Measurements from ENCODE around the gene NFATC2. TPM values are rescaled to one million over a fixed set of nuclear protein-coding genes. Genes with fewer than 3 reads are reported as not detected.

Gene NFATC2
- total RNA-seq, 1 donor from 2014 or later: 2.0 TPM

DNA sequence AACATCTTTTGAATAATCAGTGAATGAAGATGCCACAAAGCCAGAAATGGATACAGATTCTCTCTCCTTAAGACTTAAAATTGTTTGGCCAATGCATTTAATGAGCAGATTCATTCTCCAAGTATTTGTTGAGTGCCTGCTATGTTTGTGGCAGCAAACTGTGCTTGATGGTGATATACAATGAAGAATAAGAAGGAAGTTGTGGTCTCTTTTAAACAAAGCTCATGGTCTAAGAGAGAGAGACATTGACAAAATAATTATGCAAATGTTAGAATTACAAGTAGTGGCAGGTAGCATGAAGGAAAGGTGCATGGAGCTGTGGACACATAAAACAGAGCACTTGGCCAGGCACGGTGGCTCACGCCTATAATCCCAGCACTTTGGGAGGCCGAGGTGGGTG is 28.3 kb downstream of the NFATC2 start:
- no peak overlapping the region for H3K4me3 Mint-ChIP-seq (ENCODE audit: unreplicated experiment)
- no peaks in the 10 kb centered on the region for H3K27me3 Mint-ChIP-seq (ENCODE audit: low read depth)
- DNase-seq (ENCODE audit: low spot score): no peak
- TF ChIP-seq, protein P1, sequence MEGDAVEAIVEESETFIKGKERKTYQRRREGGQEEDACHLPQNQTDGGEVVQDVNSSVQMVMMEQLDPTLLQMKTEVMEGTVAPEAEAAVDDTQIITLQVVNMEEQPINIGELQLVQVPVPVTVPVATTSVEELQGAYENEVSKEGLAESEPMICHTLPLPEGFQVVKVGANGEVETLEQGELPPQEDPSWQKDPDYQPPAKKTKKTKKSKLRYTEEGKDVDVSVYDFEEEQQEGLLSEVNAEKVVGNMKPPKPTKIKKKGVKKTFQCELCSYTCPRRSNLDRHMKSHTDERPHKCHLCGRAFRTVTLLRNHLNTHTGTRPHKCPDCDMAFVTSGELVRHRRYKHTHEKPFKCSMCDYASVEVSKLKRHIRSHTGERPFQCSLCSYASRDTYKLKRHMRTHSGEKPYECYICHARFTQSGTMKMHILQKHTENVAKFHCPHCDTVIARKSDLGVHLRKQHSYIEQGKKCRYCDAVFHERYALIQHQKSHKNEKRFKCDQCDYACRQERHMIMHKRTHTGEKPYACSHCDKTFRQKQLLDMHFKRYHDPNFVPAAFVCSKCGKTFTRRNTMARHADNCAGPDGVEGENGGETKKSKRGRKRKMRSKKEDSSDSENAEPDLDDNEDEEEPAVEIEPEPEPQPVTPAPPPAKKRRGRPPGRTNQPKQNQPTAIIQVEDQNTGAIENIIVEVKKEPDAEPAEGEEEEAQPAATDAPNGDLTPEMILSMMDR (IDR thresholded peaks at IDR 0.05): no peak
- no peak overlapping the region for H3K27ac Mint-ChIP-seq (ENCODE audit: unreplicated experiment)
- no peaks in the 10 kb centered on the region for H3K9me3 Mint-ChIP-seq (ENCODE audit: low read depth)
- peaks cover 2% of the 10 kb centered on the region for H3K36me3 Mint-ChIP-seq (ENCODE audit: low read depth)
- H3K4me1 Mint-ChIP-seq (ENCODE audit: low read depth): peaks cover 34% of the 10 kb centered on the region

DNA sequence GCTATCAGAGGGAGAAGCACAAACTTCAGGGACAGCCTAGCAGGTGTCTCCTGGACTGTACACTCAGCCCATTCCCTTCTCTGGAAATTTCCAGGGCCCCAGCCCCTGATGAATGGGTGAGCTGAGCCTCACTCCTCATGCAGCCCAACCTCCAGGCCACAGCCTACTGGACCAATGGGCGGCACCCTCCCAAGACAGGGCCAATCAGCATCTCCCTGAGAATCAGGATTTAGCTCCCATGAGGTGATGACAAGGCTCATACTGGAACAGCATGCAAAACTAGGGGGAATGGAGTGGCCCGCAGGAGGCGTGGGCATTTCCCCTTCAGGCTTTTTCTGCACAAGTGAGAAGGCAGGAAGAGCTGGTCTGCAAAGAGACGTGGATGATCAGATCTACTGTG is 29.0 kb downstream of the NFATC2 start:
- Mint-ChIP-seq H3K27me3 (ENCODE audit: low read depth) (no peaks in the 10 kb centered on the region), H3K4me3 (ENCODE audit: unreplicated experiment) (no peak overlapping the region), H3K27ac (ENCODE audit: unreplicated experiment) (no peak overlapping the region), H3K9me3 (ENCODE audit: low read depth) (no peaks in the 10 kb centered on the region), H3K4me1 (ENCODE audit: low read depth) (peaks cover 41% of the 10 kb centered on the region), H3K36me3 (ENCODE audit: low read depth) (peaks cover 2% of the 10 kb centered on the region)
- DNase-seq (ENCODE audit: low spot score): no peak
- TF ChIP-seq, protein P1 (IDR thresholded peaks at IDR 0.05): no peak

DNA sequence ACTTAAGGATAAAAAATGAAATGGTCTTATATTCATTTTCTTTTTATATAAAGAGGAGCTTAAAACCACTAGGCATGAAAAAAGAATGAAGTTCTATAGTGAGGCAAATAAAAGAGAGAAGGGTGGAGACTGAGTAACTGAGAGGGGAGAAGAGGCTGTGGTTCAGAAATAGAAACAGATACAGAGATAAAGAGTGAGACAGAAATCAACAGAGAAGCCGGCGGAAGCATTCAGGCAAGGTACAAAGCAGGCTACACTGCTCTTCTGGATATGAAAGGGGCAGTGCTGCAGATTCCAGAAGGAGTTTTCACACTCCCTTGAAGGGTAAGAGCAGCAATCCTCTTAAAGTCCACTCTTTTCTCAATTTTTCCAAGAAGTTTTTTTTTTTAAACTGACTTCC is 29.9 kb downstream of the NFATC2 start:
- DNase-seq (ENCODE audit: low spot score): no peak
- Mint-ChIP-seq H3K4me1 (ENCODE audit: low read depth) (peaks cover 50% of the 10 kb centered on the region), H3K27ac (ENCODE audit: unreplicated experiment) (no peak overlapping the region)

DNA sequence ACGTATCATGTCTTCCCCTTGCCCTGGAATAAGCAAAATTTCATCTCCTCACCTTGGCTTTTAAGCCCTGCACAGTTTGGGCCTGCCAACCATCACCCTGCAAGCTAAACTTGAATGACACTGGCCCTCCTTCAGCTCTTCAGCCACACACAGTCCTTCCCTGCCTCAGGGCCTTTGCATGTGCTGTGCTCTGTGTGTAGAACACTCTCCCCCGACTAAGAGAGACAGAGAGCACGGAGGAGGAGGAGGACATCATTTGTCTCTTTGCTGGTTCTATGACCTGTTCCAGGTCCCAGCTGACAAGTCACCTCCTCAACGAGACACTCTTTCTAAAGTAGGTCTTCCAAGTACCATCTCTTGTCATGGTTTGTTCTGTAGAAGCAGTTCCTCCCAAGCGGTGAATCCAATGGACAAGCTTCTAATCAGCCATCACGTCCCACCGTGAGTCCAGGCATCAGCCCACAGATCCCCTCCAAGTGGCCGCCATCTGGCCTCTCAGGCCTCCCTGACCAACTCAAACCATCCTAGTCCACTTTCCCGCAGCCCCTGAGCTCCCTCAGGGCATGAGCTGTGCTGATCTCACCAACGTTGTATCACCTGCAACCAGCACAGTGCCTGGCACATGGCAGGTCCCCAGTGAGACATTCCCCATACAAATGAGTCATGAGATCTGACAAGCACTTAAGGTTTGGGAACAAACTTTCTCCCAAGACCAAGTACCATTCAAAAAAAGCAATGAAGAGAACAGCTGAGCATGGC is 30.5 kb downstream of the NFATC2 start:
- TF ChIP-seq, protein P1 (IDR thresholded peaks at IDR 0.05): no peak
- H3K4me3 Mint-ChIP-seq (ENCODE audit: unreplicated experiment): no peak overlapping the region
- peaks cover 2% of the 10 kb centered on the region for H3K36me3 Mint-ChIP-seq (ENCODE audit: low read depth)
- peaks cover 56% of the 10 kb centered on the region for H3K4me1 Mint-ChIP-seq (ENCODE audit: low read depth)
- no peaks in the 10 kb centered on the region for H3K27me3 Mint-ChIP-seq (ENCODE audit: low read depth)
- H3K27ac Mint-ChIP-seq (ENCODE audit: unreplicated experiment): peak overlapping the region; percentile 32
- H3K9me3 Mint-ChIP-seq (ENCODE audit: low read depth): no peaks in the 10 kb centered on the region
- no peak for DNase-seq (ENCODE audit: low spot score)

More for the DNA sequence above, 29.9 kb downstream of the NFATC2 start:
- TF ChIP-seq, protein P1 (IDR thresholded peaks at IDR 0.05): no peak
- H3K9me3 Mint-ChIP-seq (ENCODE audit: low read depth): no peaks in the 10 kb centered on the region
- no peaks in the 10 kb centered on the region for H3K27me3 Mint-ChIP-seq (ENCODE audit: low read depth)
- no peak overlapping the region for H3K4me3 Mint-ChIP-seq (ENCODE audit: unreplicated experiment)
- H3K36me3 Mint-ChIP-seq (ENCODE audit: low read depth): peaks cover 2% of the 10 kb centered on the region

DNA sequence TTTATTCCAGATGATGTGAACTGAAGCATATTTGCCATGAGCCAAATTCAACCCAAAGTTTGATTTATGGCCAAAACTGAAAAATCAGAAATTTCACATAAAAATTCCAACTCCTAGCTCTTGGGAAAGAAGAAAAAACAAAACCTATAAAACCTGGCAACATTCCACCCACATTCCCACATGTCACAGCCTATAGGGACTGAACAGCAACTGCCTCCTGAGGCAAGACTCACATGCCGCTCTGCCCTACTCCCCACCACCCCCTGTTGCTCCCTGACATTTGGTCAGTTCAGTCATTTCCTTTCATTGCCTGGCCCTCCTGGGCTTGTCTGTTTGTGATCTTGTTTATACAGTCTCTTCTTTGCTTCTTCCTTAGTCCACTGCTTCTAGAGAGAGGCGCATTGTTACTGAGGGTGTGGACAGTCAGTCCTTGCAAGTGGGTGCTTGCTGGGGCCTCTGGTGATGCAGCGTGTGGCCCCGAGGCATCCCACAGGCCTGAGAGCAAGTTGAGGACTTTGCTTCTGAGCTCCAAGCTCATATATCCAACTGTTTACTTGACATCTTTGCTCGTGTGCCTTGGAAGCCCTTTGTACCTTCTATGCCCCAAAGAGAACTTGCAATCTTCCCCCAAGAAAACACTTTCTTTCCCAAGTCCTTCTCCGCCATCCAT is 31.4 kb downstream of the NFATC2 start:
- Mint-ChIP-seq H3K27me3 (ENCODE audit: low read depth) (no peaks in the 10 kb centered on the region), H3K27ac (ENCODE audit: unreplicated experiment) (peak overlapping the region; percentile 59), H3K4me3 (ENCODE audit: unreplicated experiment) (no peak overlapping the region), H3K4me1 (ENCODE audit: low read depth) (peaks cover 58% of the 10 kb centered on the region), H3K9me3 (ENCODE audit: low read depth) (no peaks in the 10 kb centered on the region), H3K36me3 (ENCODE audit: low read depth) (peaks cover 2% of the 10 kb centered on the region)
- DNase-seq (ENCODE audit: low spot score): no peak
- TF ChIP-seq, protein P1 (IDR thresholded peaks at IDR 0.05): no peak

Data from chondrocyte (in vitro differentiated cells).